GM21447 (cell line): ENCODE data around the gene MNX1.

Experiments
- ATAC-seq: cut with Tn5 transposase; IDR thresholded peaks from one replicate; pipeline ENCODE4 v1.9.1; 2021; ENCODE audit not compliant: unreplicated experiment

Gene MNX1

DNA sequence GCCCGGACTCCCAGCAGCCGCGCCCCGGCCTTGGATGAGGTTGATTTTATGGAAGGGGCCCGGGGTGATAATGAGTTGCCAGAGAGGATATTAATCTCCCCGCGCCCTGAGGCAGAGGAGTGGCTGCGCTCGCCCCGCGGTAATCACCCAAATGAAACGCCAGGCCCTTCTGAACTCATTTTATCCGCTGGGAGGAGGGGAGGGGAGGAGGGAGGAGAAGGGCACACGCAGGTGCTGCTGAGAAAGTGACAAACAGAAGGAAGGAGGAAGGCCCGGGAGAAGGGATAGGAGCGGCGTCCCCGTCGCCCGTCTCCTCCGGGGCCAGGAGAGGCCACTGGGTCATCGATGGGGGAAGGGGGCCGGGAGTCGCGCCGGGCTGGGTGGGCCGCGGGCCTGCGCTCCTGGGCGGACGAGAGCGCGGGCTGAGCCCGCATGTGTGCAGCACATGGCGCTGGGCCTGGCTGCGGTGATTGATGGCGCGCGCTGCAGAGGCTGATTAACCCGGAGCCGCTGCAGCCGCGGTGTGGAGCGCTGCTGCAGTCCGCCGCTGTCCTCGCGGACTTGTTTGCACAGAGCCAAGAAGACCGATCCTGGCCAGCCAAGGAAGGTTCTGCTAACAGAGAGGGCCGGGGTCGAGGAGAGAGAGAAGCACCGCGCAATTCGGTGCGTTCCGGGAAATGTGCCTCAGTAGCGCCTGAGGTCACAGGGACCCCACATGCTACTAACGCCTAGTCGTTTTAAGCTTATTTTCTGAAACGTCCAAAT, 6.5 kb downstream of the MNX1 start:
- ATAC-seq, result no peak

DNA sequence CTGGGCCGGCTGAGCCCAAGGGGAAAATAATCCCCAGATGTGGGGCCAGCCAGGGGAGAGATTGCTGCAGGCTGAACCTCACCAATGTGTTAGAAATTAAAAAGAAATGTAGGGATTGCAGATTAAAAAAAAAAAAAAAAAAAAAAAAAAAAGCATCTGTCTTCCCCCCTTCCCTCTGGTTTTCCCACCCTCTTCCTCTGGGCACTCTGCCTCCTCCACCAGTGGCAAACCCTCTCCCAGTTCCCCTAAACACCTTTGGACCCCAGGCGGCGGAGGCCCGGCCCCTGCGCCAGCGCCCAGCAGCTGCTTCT, 7.1 kb downstream of the MNX1 start:
- ATAC-seq, result no peak

GRCh38 chr7:157002819-157003421, 7.5 kb downstream of the MNX1 start:
- ATAC-seq, result no peak

- no peak for ATAC-seq
These were observed 8.3 kb downstream of the MNX1 start for GRCh38 chr7:157001920-157002818.

- peak; percentile 9 for ATAC-seq
These were observed 9.5 kb downstream of the MNX1 start for GRCh38 chr7:157000741-157001653.

DNA sequence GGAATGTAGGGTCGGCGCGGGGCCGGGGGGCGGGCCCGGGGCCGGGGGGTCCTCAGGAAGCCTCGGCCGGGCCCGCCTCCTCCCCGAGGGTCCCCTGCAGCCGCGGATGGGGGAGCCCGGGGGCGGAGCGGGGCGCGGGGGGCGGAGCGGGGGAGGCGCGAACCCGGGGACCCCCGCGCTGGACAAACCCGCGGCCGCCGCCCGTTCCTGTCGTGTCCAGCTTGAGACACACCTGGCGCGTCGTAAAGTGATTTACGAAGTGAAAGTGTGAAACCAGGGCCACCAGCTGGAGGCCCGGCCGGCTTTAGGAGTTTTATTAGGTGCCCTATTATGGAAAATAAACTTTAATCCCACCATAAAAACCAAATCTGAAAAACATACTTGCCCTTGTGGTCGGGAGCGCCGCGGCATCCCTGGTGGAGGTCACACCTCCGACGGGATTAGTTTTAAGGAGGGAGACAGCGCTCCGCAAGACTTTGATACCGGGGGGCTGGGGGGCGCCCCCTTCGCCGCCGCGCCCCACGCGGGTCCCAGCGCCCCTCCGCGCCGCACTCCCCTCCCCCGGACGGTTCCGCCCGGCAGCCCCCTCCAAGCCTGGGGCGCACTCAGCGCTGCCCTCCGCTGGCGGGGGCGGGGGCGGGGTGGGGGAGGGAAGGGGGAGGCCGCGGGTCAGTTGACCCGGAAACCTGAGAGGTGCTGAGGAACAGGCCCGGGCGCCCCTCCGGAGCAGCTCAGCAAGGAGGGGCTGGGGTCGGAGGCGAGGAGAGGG, 10.3 kb downstream of the MNX1 start:
- peak; percentile 42 for ATAC-seq

DNA sequence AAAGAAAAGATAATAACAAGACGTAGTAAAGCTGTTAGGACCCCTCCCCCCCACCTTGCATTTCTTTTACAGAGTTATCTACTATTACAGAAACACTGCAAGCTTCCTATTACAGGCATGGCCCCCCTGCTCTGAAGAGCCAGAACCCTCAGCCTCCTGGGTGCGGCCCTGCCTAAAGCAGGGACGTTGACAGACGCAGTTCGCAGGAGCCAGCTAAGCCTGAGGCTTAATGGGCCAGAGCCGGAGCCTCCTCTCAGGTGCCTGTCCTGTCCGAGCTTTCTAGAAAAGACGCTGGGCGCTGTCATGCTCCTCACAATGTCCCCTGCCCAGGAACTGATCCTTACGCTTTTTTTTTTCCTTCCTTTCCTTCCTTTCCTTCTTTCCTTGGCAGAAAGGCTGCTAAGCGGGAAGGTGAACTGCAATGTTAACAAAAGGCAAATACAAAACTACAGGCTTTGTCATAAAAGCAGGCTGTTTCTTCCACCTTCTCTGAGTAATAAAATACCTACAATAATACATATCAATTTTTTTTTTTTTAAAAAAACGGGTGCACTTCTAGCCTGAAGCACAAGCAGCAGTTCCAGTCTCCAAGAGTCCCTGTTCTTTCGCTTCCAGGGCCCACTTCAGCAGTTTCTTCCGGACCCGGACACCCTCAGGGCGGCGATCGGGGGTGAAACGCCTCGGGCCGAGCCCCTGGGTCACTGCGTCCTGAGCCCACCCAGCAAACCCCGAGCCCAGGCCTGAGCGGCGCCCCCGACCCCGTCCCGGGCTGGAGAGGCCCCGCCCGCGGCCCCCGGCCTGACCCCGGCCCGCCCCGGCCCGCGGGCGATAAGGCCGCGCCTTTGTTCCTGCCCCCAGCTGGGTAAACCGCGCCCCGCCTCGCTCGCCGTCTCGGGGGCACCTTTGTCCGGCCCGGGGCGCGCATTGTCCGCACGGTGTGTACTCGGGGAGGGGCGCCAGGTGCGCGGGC, 11.2 kb downstream of the MNX1 start:
- peak; percentile 23 for ATAC-seq

DNA sequence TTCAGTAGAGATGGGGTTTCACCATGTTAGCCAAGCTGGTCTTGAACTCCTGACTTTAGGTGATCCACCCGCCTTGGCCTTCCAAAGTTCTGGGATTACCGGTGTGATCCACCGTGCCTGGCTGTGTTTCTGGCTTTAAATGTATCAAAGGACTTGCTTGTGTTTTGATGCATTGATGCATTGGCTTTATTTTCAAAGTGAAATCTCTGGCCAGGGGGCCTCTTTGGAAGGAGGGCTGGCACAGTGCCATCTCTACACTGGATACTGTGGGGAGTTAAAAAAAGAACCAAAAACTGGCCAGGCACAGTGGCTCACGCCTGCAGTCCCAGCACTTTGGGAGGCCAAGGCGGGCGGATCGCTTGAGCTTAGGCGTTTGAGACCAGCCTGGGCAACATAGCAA, 16.0 kb downstream of the MNX1 start:
- ATAC-seq, result no peak

DNA sequence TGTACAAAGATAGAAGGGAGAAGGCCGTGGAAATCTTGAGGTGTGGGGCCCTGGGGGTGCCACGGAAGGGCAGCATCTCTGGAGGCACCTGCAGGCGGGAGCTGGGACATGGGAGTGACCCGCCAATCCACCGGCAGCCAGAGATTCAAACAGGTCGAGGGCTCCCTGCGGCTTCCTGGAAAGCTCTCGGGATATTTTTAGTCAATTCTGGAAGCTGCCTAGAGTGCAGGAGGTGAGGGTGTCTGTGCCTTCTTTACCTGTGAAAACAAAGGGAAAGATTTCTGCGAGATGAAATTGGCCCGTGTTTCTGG, 16.6 kb downstream of the MNX1 start:
- no peak for ATAC-seq

GRCh38 chr7:156993021-156993924, 17.2 kb downstream of the MNX1 start:
- no peak for ATAC-seq

- no peak for ATAC-seq
These were observed 20.5 kb downstream of the MNX1 start for GRCh38 chr7:156989766-156990535.

DNA sequence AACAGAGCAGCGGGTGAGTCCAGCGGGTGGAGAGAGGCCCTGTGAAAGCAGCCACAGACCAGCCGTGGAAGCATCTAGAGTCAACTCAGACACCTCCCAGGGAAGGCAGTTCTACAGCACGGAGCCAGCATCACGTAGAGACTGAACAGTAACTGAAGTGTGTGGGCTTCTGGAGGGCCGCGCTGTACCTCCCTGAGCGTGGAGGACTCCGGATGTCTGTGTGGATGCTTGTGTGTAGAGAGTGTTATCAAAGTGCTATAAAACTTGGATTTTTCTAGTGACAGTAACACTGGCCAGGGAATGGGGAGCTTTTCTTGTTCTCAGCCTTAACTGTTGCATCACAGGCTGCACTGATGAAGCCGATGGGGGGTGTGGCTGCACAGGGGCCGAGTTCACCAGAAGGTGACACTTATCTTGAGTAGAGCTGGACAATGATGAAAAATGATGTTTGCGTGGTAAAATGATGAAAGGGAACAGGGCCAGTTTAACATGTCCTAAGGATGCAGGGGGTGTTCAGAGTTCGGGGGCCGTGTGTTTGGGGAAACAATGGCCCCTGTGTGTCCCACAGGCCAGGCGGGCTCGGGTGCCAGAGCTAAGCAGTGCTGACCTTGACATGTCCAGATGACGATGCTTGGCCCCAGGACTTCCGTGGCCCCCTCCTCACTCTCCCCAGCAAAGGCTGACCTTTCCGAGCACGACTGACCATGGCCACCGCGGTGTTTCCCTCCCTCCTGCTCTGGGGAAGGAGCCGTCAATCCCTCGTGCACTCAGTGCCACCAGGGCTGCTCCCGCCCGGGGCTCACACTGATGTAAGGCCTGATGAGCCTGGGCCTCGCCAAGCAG, 21.9 kb downstream of the MNX1 start:
- ATAC-seq, result no peak

DNA sequence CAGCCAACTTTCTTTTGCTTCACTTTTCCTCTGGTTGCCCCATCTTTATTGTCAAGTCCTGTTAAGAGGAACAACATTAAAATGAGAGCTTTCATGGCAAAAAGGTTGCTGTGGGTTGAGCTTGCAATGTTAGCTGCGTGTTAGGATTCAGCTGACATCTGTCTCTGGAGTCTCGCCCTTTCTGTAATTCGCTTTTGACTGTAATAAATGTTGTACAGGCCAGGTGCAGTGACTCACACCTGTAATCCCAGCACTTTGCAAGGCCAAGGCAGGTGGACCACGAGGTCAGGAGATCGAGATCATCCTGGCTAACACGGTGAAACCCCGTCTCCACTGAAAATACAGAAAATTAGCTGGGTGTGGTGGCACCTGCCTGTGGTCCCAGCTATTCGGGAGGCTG, 24.1 kb downstream of the MNX1 start:
- no peak for ATAC-seq

DNA sequence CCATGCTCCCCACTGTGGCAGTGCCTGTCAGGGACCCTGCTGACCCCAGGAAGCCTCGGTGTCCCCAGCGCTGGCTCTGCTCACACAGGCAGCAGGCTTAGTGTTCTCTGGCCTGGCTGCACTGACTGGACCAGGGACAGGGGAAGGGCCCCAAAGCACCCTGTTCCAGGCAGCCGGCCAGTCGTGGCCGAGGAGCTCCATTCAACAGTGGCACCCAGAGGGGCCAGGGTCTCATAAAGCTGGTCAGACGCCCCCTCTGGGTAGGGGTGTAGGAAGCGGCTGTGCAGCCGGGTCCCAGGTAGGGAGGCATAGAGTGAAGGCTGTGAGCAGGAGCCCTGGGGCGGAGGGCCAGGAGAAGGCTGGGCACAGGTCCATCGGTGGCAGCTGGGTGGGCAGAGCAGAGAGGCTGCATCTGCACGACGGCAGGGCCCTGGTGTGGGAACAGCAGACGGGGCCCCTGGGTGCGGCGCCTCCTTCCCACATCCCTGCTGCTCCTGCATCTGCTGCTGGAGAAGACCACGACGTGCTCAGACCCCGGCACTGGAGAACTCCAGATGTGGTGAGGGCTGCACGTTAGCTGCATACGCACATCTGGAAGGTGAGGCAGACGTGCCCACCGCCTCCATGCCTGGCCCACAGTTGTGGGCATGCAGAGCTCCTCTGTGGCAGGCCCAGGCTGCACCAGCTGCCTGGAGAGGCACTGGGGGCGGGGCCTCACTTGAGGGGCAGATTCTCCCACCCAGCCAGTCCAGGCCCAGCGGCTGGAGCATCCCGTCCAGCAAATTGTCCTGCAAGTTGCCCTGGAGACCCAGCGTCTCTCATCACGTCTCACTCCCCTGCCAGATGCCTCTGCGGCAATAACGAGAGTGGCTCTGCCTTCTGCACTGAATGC, 25.1 kb downstream of the MNX1 start:
- no peak for ATAC-seq

DNA sequence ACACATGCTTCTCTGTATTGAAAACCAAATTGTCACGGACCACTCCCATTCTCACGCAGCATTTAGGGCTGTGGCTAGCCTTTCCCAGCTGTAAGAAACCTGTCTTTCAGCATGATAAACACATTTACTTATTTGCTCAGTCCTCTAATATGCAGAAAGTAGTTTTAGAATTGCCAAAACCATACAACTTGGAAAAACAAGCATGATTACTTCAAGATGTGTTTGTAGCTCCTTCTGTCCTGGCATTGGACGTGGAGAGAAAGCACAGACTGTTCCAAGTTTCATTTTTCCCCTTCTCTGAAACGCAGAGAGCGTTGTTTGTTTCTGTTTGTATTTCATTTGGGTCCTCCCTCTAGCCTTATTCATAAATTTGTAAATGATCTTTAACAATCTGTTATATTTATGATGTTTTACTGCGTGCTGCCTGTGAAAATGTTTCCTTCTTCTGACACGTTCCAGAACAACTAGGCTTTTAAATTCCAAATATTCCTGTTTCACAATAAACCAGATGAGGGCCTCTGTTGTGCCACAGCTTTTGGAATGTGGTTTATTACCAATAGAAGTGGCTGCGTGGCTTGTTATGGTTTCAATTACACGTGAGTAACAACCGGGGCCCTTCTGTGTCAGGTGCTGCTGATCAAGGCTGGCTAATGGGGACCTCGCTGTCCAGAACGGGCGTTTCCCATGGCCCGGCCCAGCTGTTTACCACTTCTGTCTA, 26.1 kb downstream of the MNX1 start:
- ATAC-seq, result no peak
